GM12875 (cell line): ENCODE data around the gene CLDN4.
"Not testable (repeated sequence)": the region's sequence is repeated elsewhere in the genome, so short reads cannot be mapped to it uniquely, and the experiment has no call there.

Experiments
- H3K4me3 ChIP-seq: one replicate; pipeline ENCODE4 v1.5.1; 2011; ENCODE audit warnings: low read depth, low read length, control low read depth
- CTCF ChIP-seq: IDR thresholded peaks from 2 replicates; pipeline ENCODE4 v1.5.1; 2011; ENCODE audit warnings: low read depth, mild to moderate bottlenecking, control low read depth, inconsistent platforms, low read length, moderate library complexity, borderline replicate concordance; ENCODE audit not compliant: insufficient read depth

CLDN4 gene

GRCh38 chr7:73817121-73817520 lies 13.7 kb upstream of the CLDN4 start:
- H3K4me3 ChIP-seq, result no peak overlapping the region
- TF ChIP-seq CTCF, result no peak

GRCh38 chr7:73820013-73820412 lies 10.8 kb upstream of the CLDN4 start:
- no peak for TF ChIP-seq CTCF
- H3K4me3 ChIP-seq, result no peak overlapping the region

GRCh38 chr7:73821597-73822285 lies 9.1 kb upstream of the CLDN4 start:
- H3K4me3 ChIP-seq, result not testable (repeated sequence)

- no peak overlapping the region for H3K4me3 ChIP-seq
- TF ChIP-seq CTCF, result no peak
These were observed 8.2 kb upstream of the CLDN4 start for GRCh38 chr7:73822319-73823173.

- no peak overlapping the region for H3K4me3 ChIP-seq
These were observed 7.5 kb upstream of the CLDN4 start for GRCh38 chr7:73823257-73823656.

GRCh38 chr7:73823873-73824592 lies 6.8 kb upstream of the CLDN4 start:
- TF ChIP-seq CTCF, result no peak
- H3K4me3 ChIP-seq, result no peak overlapping the region

More at GRCh38 chr7:73823257-73823656, 7.5 kb upstream of the CLDN4 start:
- TF ChIP-seq CTCF, result no peak

GRCh38 chr7:73824986-73825385 lies 5.8 kb upstream of the CLDN4 start:
- no peak for TF ChIP-seq CTCF
- no peak overlapping the region for H3K4me3 ChIP-seq
